ENCODE results near the gene INPP5B. TPM values are rescaled to one million over a fixed set of nuclear protein-coding genes. Genes with fewer than 3 reads are reported as not detected.

INPP5B gene
- total RNA-seq, 1 donor from 2014 or later = 36.5 TPM

DNA sequence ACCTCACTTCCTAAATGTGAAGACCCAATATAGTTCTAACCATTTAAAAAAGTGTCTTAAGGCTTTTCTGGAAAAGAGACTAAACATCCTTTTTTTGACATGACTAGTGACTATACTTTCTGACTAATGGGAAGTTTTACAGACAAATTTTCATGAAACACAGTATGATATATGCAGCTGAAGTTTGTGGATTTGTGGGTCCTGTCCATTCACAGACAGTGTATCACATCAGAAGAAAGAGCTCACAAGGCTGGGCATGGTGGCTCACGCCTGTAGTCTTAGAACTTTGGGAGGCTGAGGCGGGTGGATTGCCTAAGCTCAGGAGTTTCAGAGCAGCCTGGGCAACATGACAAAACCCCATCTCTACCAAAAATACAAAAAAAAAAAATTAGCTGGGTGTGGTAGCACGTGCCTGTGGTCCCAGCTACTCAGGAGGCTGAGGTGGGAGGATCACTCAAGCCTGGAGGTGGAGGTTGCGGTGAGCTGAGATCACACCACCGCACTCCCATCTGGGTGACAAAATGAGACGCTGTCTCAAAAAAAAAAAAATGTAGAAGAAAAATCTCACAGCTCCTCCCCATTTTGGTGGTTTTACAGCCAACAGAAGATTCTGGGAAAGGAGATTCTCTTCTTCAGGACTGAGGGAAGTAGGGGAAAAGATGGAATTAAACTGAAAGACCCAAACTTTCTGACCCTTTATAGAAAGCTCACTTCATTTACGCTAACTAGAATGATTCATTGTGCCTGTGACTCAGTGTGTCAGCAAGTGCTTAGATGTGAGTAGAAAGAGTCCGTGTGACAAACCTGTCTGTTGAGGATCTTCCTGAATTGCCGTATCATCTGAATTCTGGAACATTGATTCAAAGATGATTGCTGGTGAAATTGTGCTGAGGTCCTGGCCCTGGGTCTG, 123.7 kb downstream of the INPP5B start:
- no peaks in the 10 kb centered on the region for H3K9me3 Mint-ChIP-seq (ENCODE audit: unreplicated experiment)
- no peak overlapping the region for H3K27ac Mint-ChIP-seq (ENCODE audit: unreplicated experiment)
- H3K4me3 Mint-ChIP-seq (ENCODE audit: unreplicated experiment) = no peak overlapping the region
- DNase-seq (ENCODE audit: extremely low spot score, unreplicated experiment) = no peak
- H3K27me3 Mint-ChIP-seq (ENCODE audit: unreplicated experiment) = no peaks in the 10 kb centered on the region
- peaks cover 32% of the 10 kb centered on the region for H3K36me3 Mint-ChIP-seq (ENCODE audit: unreplicated experiment)
- TF ChIP-seq, protein P1, sequence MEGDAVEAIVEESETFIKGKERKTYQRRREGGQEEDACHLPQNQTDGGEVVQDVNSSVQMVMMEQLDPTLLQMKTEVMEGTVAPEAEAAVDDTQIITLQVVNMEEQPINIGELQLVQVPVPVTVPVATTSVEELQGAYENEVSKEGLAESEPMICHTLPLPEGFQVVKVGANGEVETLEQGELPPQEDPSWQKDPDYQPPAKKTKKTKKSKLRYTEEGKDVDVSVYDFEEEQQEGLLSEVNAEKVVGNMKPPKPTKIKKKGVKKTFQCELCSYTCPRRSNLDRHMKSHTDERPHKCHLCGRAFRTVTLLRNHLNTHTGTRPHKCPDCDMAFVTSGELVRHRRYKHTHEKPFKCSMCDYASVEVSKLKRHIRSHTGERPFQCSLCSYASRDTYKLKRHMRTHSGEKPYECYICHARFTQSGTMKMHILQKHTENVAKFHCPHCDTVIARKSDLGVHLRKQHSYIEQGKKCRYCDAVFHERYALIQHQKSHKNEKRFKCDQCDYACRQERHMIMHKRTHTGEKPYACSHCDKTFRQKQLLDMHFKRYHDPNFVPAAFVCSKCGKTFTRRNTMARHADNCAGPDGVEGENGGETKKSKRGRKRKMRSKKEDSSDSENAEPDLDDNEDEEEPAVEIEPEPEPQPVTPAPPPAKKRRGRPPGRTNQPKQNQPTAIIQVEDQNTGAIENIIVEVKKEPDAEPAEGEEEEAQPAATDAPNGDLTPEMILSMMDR (IDR thresholded peaks at IDR 0.05) = no peak
- H3K4me1 Mint-ChIP-seq (ENCODE audit: unreplicated experiment) = no peaks in the 10 kb centered on the region

DNA sequence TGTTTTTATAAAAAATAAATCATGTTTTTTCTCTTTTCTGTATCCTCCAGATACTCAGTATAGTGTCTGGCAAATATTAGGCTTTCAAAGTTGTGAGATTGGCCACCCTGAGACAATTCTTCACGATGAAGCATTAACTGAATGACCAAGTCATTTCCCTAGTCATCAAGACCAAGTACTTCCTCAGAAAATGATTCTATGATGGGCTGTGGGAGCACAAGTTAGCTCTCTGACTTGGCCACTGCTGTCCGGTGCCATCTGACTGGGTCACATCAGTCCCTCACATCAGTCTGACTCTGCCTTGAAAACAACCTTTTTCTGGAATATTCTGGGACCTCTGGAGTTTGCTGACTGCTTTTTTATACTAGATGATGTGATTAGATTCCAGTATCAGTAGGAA, 125.4 kb downstream of the INPP5B start:
- TF ChIP-seq, protein P1 (IDR thresholded peaks at IDR 0.05) = no peak
- Mint-ChIP-seq H3K36me3 (ENCODE audit: unreplicated experiment) (peaks cover 24% of the 10 kb centered on the region), H3K27ac (ENCODE audit: unreplicated experiment) (no peak overlapping the region), H3K27me3 (ENCODE audit: unreplicated experiment) (no peaks in the 10 kb centered on the region), H3K4me3 (ENCODE audit: unreplicated experiment) (no peak overlapping the region), H3K4me1 (ENCODE audit: unreplicated experiment) (no peaks in the 10 kb centered on the region), H3K9me3 (ENCODE audit: unreplicated experiment) (no peaks in the 10 kb centered on the region)
- no peak for DNase-seq (ENCODE audit: extremely low spot score, unreplicated experiment)

GRCh38 chr1:37817481-37817880, 129.4 kb downstream of the INPP5B start:
- TF ChIP-seq, protein P1 (IDR thresholded peaks at IDR 0.05) = no peak
- Mint-ChIP-seq H3K9me3 (ENCODE audit: unreplicated experiment) (no peaks in the 10 kb centered on the region), H3K36me3 (ENCODE audit: unreplicated experiment) (peaks cover 17% of the 10 kb centered on the region), H3K27ac (ENCODE audit: unreplicated experiment) (no peak overlapping the region), H3K27me3 (ENCODE audit: unreplicated experiment) (no peaks in the 10 kb centered on the region), H3K4me3 (ENCODE audit: unreplicated experiment) (no peak overlapping the region), H3K4me1 (ENCODE audit: unreplicated experiment) (no peaks in the 10 kb centered on the region)
- DNase-seq (ENCODE audit: extremely low spot score, unreplicated experiment) = no peak

DNA sequence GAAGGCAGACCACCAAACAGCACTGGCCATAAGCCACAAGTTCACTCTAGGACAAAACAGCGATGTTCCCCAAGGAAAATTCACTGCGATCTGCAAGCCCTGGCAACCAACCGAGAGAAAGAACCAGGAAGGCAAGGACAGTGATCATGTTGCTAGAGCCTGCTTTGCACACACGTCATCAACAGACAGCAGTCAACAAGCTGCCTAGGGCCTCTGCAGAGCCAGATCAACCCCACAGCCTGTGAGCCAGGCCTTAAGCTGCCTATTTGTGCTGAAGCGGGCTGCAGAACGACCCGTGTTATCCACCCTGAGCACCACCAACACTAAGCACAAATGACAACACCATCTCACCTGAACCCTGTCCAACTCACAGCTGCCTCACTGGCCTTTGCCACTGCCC, 132.6 kb downstream of the INPP5B start:
- Mint-ChIP-seq H3K9me3 (ENCODE audit: unreplicated experiment) (no peaks in the 10 kb centered on the region), H3K4me3 (ENCODE audit: unreplicated experiment) (no peak overlapping the region), H3K27ac (ENCODE audit: unreplicated experiment) (no peak overlapping the region), H3K27me3 (ENCODE audit: unreplicated experiment) (no peaks in the 10 kb centered on the region), H3K4me1 (ENCODE audit: unreplicated experiment) (peaks cover 18% of the 10 kb centered on the region), H3K36me3 (ENCODE audit: unreplicated experiment) (no peaks in the 10 kb centered on the region)
- TF ChIP-seq, protein P1 (IDR thresholded peaks at IDR 0.05) = no peak
- DNase-seq (ENCODE audit: extremely low spot score, unreplicated experiment) = no peak

GRCh38 chr1:37813529-37814145, 133.2 kb downstream of the INPP5B start:
- Mint-ChIP-seq H3K4me3 (ENCODE audit: unreplicated experiment) (no peak overlapping the region), H3K36me3 (ENCODE audit: unreplicated experiment) (no peaks in the 10 kb centered on the region), H3K27ac (ENCODE audit: unreplicated experiment) (no peak overlapping the region), H3K9me3 (ENCODE audit: unreplicated experiment) (no peaks in the 10 kb centered on the region), H3K4me1 (ENCODE audit: unreplicated experiment) (peaks cover 23% of the 10 kb centered on the region), H3K27me3 (ENCODE audit: unreplicated experiment) (no peaks in the 10 kb centered on the region)
- TF ChIP-seq, protein P1 (IDR thresholded peaks at IDR 0.05) = no peak
- DNase-seq (ENCODE audit: extremely low spot score, unreplicated experiment) = no peak

Measured in osteocyte (in vitro differentiated cells).